IPS-15b (cell line): ENCODE measurements around the gene ARHGAP24.

Experiments used
- H3K27me3 ChIP-seq: one replicate; pipeline ENCODE4 v1.6.1; 2013; ENCODE audit warnings: low read length; ENCODE audit not compliant: control insufficient read depth, insufficient read depth
- H3K36me3 ChIP-seq: one replicate; pipeline ENCODE4 v1.6.1; 2013; ENCODE audit warnings: low read length; ENCODE audit not compliant: control insufficient read depth, insufficient read depth
- H3K4me1 ChIP-seq: one replicate; pipeline ENCODE4 v1.6.1; 2013; ENCODE audit warnings: mild to moderate bottlenecking, low read length; ENCODE audit not compliant: control insufficient read depth, insufficient read depth
- H3K4me3 ChIP-seq: one replicate; pipeline ENCODE4 v1.5.1; 2013; ENCODE audit warnings: low read depth, low read length
- H3K9ac ChIP-seq: one replicate; pipeline ENCODE4 v1.6.1; 2013; ENCODE audit warnings: low read depth, mild to moderate bottlenecking, low read length
- H3K9me3 ChIP-seq: one replicate; pipeline ENCODE4 v1.6.1; 2013; ENCODE audit warnings: mild to moderate bottlenecking, low read length; ENCODE audit not compliant: control insufficient read depth, insufficient read depth

ARHGAP24 gene

GRCh38 chr4:85967872-85968271 lies 492.9 kb downstream of the ARHGAP24 start:
- H3K36me3 ChIP-seq, result no peaks in the 10 kb centered on the region
- H3K27me3 ChIP-seq, result no peaks in the 10 kb centered on the region
- H3K9me3 ChIP-seq, result no peaks in the 10 kb centered on the region
- no peak overlapping the region for H3K9ac ChIP-seq
- H3K4me1 ChIP-seq, result no peaks in the 10 kb centered on the region
- H3K4me3 ChIP-seq, result no peak overlapping the region

- Histone ChIP-seq H3K9me3 (no peaks in the 10 kb centered on the region), H3K9ac (no peak overlapping the region), H3K4me3 (no peak overlapping the region)
Measured at GRCh38 chr4:85968945-85969819, 494.2 kb downstream of the ARHGAP24 start.

GRCh38 chr4:85970535-85970934 lies 495.6 kb downstream of the ARHGAP24 start:
- Histone ChIP-seq H3K4me3 (no peak overlapping the region), H3K9ac (no peak overlapping the region), H3K9me3 (no peaks in the 10 kb centered on the region), H3K27me3 (no peaks in the 10 kb centered on the region), H3K4me1 (no peaks in the 10 kb centered on the region), H3K36me3 (no peaks in the 10 kb centered on the region)

More at GRCh38 chr4:85968945-85969819, 494.2 kb downstream of the ARHGAP24 start:
- no peaks in the 10 kb centered on the region for H3K27me3 ChIP-seq
- H3K4me1 ChIP-seq, result no peaks in the 10 kb centered on the region
- H3K36me3 ChIP-seq, result no peaks in the 10 kb centered on the region

- H3K9me3 ChIP-seq, result no peaks in the 10 kb centered on the region
- no peaks in the 10 kb centered on the region for H3K27me3 ChIP-seq
- no peak overlapping the region for H3K4me3 ChIP-seq
- H3K36me3 ChIP-seq, result no peaks in the 10 kb centered on the region
- H3K4me1 ChIP-seq, result no peaks in the 10 kb centered on the region
- H3K9ac ChIP-seq, result no peak overlapping the region
Measured at GRCh38 chr4:85979276-85979675, 504.3 kb downstream of the ARHGAP24 start.

GRCh38 chr4:85986266-85986665 lies 511.3 kb downstream of the ARHGAP24 start:
- no peak overlapping the region for H3K4me3 ChIP-seq
- no peaks in the 10 kb centered on the region for H3K4me1 ChIP-seq
- H3K36me3 ChIP-seq, result no peaks in the 10 kb centered on the region
- H3K9ac ChIP-seq, result no peak overlapping the region
- no peaks in the 10 kb centered on the region for H3K9me3 ChIP-seq
- H3K27me3 ChIP-seq, result no peaks in the 10 kb centered on the region

GRCh38 chr4:85993641-85994040 lies 518.7 kb downstream of the ARHGAP24 start:
- Histone ChIP-seq H3K4me3 (no peak overlapping the region), H3K36me3 (no peaks in the 10 kb centered on the region), H3K9me3 (no peaks in the 10 kb centered on the region), H3K4me1 (no peaks in the 10 kb centered on the region), H3K9ac (no peak overlapping the region), H3K27me3 (no peaks in the 10 kb centered on the region)

GRCh38 chr4:85994576-85994975 lies 519.6 kb downstream of the ARHGAP24 start:
- Histone ChIP-seq H3K9ac (no peak overlapping the region), H3K36me3 (no peaks in the 10 kb centered on the region), H3K27me3 (no peaks in the 10 kb centered on the region), H3K9me3 (no peaks in the 10 kb centered on the region), H3K4me3 (no peak overlapping the region), H3K4me1 (no peaks in the 10 kb centered on the region)

- H3K27me3 ChIP-seq, result no peaks in the 10 kb centered on the region
- no peaks in the 10 kb centered on the region for H3K36me3 ChIP-seq
- no peaks in the 10 kb centered on the region for H3K4me1 ChIP-seq
- H3K4me3 ChIP-seq, result no peak overlapping the region
- H3K9ac ChIP-seq, result no peak overlapping the region
- H3K9me3 ChIP-seq, result no peaks in the 10 kb centered on the region
Measured at GRCh38 chr4:85995361-85995760, 520.4 kb downstream of the ARHGAP24 start.

GRCh38 chr4:86001591-86001990 lies 526.6 kb downstream of the ARHGAP24 start:
- H3K4me1 ChIP-seq, result no peaks in the 10 kb centered on the region
- no peaks in the 10 kb centered on the region for H3K36me3 ChIP-seq
- H3K9me3 ChIP-seq, result no peaks in the 10 kb centered on the region
- H3K9ac ChIP-seq, result no peak overlapping the region
- no peak overlapping the region for H3K4me3 ChIP-seq
- H3K27me3 ChIP-seq, result no peaks in the 10 kb centered on the region

- no peak overlapping the region for H3K9ac ChIP-seq
- no peak overlapping the region for H3K4me3 ChIP-seq
Measured at GRCh38 chr4:86004030-86004429, 529.1 kb downstream of the ARHGAP24 start.

GRCh38 chr4:86006057-86006456 lies 531.1 kb downstream of the ARHGAP24 start:
- no peaks in the 10 kb centered on the region for H3K4me1 ChIP-seq
- no peaks in the 10 kb centered on the region for H3K27me3 ChIP-seq
- H3K36me3 ChIP-seq, result no peaks in the 10 kb centered on the region
- no peaks in the 10 kb centered on the region for H3K9me3 ChIP-seq
- no peak overlapping the region for H3K4me3 ChIP-seq
- H3K9ac ChIP-seq, result no peak overlapping the region

More at GRCh38 chr4:86004030-86004429, 529.1 kb downstream of the ARHGAP24 start:
- no peaks in the 10 kb centered on the region for H3K36me3 ChIP-seq
- no peaks in the 10 kb centered on the region for H3K4me1 ChIP-seq
- H3K27me3 ChIP-seq, result no peaks in the 10 kb centered on the region
- no peaks in the 10 kb centered on the region for H3K9me3 ChIP-seq

- H3K9me3 ChIP-seq, result no peaks in the 10 kb centered on the region
- no peaks in the 10 kb centered on the region for H3K36me3 ChIP-seq
- H3K9ac ChIP-seq, result no peak overlapping the region
- H3K4me3 ChIP-seq, result no peak overlapping the region
- H3K27me3 ChIP-seq, result no peaks in the 10 kb centered on the region
- H3K4me1 ChIP-seq, result no peaks in the 10 kb centered on the region
Measured at GRCh38 chr4:86007042-86007441, 532.1 kb downstream of the ARHGAP24 start.
